ENCODE data around the gene FOCAD.

DNA sequence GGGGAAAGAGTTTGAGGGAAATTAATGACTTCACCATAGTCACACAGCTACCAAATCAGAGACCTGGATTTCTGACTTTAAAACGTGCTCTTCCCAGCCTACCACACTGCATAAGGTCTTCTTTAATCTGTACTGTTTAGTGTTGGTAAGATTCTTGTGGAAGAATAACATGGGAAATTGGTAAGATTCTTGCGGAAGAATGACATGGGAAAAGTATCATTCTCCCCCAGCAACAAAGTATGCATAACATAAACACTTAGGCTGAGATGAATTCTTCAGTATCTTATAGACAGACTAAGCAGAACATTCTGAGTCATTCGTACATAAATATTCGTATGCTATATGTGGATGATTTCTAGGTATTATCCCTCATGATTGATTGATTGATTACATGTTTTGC is 170.4 kb downstream of the FOCAD start:
- TF ChIP-seq, protein P1, sequence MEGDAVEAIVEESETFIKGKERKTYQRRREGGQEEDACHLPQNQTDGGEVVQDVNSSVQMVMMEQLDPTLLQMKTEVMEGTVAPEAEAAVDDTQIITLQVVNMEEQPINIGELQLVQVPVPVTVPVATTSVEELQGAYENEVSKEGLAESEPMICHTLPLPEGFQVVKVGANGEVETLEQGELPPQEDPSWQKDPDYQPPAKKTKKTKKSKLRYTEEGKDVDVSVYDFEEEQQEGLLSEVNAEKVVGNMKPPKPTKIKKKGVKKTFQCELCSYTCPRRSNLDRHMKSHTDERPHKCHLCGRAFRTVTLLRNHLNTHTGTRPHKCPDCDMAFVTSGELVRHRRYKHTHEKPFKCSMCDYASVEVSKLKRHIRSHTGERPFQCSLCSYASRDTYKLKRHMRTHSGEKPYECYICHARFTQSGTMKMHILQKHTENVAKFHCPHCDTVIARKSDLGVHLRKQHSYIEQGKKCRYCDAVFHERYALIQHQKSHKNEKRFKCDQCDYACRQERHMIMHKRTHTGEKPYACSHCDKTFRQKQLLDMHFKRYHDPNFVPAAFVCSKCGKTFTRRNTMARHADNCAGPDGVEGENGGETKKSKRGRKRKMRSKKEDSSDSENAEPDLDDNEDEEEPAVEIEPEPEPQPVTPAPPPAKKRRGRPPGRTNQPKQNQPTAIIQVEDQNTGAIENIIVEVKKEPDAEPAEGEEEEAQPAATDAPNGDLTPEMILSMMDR (conservative IDR thresholded peaks at IDR 0.05 in 1 of 2, IDR thresholded peaks at IDR 0.05 in 1 of 2; ENCODE audit: extremely low read depth in 1 of 2, insufficient read depth in 1 of 2, low read depth in 1 of 2, low read length in 2 of 2): no peak
- TF ChIP-seq EZH2 (IDR thresholded peaks at IDR 0.05; ENCODE audit: borderline replicate concordance, low read length): no peak
